Measurements from ENCODE around the gene ROBO2. TPM values are rescaled to one million over a fixed set of nuclear protein-coding genes. Genes with fewer than 3 reads are reported as not detected.

ROBO2 gene
- total and polyA plus RNA-seq, 2 experiments from 2014 or later = 1.5 to 7.8 TPM

GRCh38 chr3:77158730-77159581 lies 119.1 kb downstream of the ROBO2 start:
- H3K4me2 ChIP-seq = no peak overlapping the region
- H3K27ac ChIP-seq (ENCODE audit: low read depth) = no peak overlapping the region
- Mint-ChIP-seq H3K36me3 (ENCODE audit: low read depth) (peaks cover 1% of the 10 kb centered on the region; the same call in 1 of the 3 replicates), H3K27ac (no peak overlapping the region), H3K9me3 (no peaks in the 10 kb centered on the region), H3K4me3 (no peak overlapping the region), H3K27me3 (ENCODE audit: insufficient read depth, low read depth, poor library complexity) (no peaks in the 10 kb centered on the region), H3K4me1 (peaks cover 8% of the 10 kb centered on the region)
- H3K4me1 ChIP-seq (ENCODE audit: insufficient read depth) = no peaks in the 10 kb centered on the region
- no peaks in the 10 kb centered on the region for H4K20me1 ChIP-seq (replicated peaks; ENCODE audit: insufficient read depth)
- H2AFZ ChIP-seq = no peak overlapping the region
- no peaks in the 10 kb centered on the region for H3F3A ChIP-seq (replicated peaks; ENCODE audit: low read depth)
- TF ChIP-seq EZH2 (IDR thresholded peaks at IDR 0.05; ENCODE audit: low read depth, unreplicated experiment) (no peak), CTCF (conservative IDR thresholded peaks at IDR 0.05; ENCODE audit: low read depth in 2 of 2) (peak; percentile 29 to 33; a peak in 1 of 4 replicates)
- no peaks in the 10 kb centered on the region for H3K79me2 ChIP-seq (replicated peaks; ENCODE audit: insufficient read depth)
- no peak overlapping the region for H3K4me3 ChIP-seq
- H3K36me3 ChIP-seq (ENCODE audit: insufficient read depth) = no peaks in the 10 kb centered on the region
- DNase-seq (ENCODE audit: low spot score) = peak; percentile 19
- no peaks in the 10 kb centered on the region; the same call in 1 of the 2 replicates for H3K9me2 ChIP-seq (ENCODE audit: insufficient read depth)
- peak; percentile 65 for ATAC-seq
- no peaks in the 10 kb centered on the region for H3K27me3 ChIP-seq (ENCODE audit: insufficient read depth)

DNA sequence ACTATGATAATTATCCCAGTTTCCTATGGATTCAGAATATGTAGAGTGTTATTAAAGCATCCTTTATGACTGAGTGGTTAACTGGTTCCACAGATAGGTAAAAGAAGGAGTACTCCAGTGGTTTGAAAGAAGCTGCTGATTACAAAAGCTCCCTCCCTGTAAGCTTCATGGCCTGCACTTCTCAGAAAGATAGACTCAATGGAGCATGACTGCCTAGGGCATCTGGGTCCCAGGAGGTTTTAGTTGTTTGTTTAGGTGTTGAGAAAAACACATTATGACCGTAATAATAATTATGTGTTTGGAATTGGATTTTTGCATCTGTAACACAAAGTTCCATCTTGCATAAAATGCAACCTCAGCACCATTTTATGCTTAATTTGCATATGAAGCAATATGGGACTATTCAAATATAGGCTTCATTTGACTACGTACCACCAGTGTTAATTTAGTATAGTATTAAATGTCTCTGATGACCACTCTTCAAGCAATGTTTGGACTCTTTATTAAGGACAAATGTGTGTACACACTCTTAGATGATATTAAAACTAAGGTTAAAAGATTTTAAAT lies 121.1 kb downstream of the ROBO2 start:
- no peaks in the 10 kb centered on the region; the same call in 1 of the 2 replicates for H3K9me2 ChIP-seq (ENCODE audit: insufficient read depth)
- Mint-ChIP-seq H3K9me3 (no peaks in the 10 kb centered on the region), H3K36me3 (ENCODE audit: low read depth) (peaks cover 3% of the 10 kb centered on the region; the same call in 1 of the 3 replicates), H3K27me3 (ENCODE audit: insufficient read depth, low read depth, poor library complexity) (no peaks in the 10 kb centered on the region), H3K4me3 (no peak overlapping the region), H3K4me1 (peaks cover 4% of the 10 kb centered on the region), H3K27ac (no peak overlapping the region)
- H3K27me3 ChIP-seq (ENCODE audit: insufficient read depth) = no peaks in the 10 kb centered on the region
- H3K4me1 ChIP-seq (ENCODE audit: insufficient read depth) = no peaks in the 10 kb centered on the region
- no peaks in the 10 kb centered on the region for H3F3A ChIP-seq (replicated peaks; ENCODE audit: low read depth)
- ATAC-seq (no peak), DNase-seq (ENCODE audit: low spot score) (no peak)
- H3K36me3 ChIP-seq (ENCODE audit: insufficient read depth) = no peaks in the 10 kb centered on the region
- no peak overlapping the region for H2AFZ ChIP-seq
- H3K4me2 ChIP-seq = no peak overlapping the region
- H3K4me3 ChIP-seq = no peak overlapping the region
- no peaks in the 10 kb centered on the region for H4K20me1 ChIP-seq (replicated peaks; ENCODE audit: insufficient read depth)
- no peak overlapping the region for H3K27ac ChIP-seq (ENCODE audit: low read depth)
- no peaks in the 10 kb centered on the region for H3K79me2 ChIP-seq (replicated peaks; ENCODE audit: insufficient read depth)
- no peak for TF ChIP-seq ETS1 (IDR thresholded peaks at IDR 0.05)
- TF ChIP-seq NANOG (IDR thresholded peaks at IDR 0.05; ENCODE audit: borderline replicate concordance) = no peak
- TF ChIP-seq POLR2AphosphoS5 (IDR thresholded peaks at IDR 0.05; ENCODE audit: low read depth) = no peak
- no peak for TF ChIP-seq EZH2 (IDR thresholded peaks at IDR 0.05; ENCODE audit: low read depth, unreplicated experiment)
- TF ChIP-seq JUNB (IDR thresholded peaks at IDR 0.05; ENCODE audit: unreplicated experiment) = no peak
- TF ChIP-seq, protein P1, sequence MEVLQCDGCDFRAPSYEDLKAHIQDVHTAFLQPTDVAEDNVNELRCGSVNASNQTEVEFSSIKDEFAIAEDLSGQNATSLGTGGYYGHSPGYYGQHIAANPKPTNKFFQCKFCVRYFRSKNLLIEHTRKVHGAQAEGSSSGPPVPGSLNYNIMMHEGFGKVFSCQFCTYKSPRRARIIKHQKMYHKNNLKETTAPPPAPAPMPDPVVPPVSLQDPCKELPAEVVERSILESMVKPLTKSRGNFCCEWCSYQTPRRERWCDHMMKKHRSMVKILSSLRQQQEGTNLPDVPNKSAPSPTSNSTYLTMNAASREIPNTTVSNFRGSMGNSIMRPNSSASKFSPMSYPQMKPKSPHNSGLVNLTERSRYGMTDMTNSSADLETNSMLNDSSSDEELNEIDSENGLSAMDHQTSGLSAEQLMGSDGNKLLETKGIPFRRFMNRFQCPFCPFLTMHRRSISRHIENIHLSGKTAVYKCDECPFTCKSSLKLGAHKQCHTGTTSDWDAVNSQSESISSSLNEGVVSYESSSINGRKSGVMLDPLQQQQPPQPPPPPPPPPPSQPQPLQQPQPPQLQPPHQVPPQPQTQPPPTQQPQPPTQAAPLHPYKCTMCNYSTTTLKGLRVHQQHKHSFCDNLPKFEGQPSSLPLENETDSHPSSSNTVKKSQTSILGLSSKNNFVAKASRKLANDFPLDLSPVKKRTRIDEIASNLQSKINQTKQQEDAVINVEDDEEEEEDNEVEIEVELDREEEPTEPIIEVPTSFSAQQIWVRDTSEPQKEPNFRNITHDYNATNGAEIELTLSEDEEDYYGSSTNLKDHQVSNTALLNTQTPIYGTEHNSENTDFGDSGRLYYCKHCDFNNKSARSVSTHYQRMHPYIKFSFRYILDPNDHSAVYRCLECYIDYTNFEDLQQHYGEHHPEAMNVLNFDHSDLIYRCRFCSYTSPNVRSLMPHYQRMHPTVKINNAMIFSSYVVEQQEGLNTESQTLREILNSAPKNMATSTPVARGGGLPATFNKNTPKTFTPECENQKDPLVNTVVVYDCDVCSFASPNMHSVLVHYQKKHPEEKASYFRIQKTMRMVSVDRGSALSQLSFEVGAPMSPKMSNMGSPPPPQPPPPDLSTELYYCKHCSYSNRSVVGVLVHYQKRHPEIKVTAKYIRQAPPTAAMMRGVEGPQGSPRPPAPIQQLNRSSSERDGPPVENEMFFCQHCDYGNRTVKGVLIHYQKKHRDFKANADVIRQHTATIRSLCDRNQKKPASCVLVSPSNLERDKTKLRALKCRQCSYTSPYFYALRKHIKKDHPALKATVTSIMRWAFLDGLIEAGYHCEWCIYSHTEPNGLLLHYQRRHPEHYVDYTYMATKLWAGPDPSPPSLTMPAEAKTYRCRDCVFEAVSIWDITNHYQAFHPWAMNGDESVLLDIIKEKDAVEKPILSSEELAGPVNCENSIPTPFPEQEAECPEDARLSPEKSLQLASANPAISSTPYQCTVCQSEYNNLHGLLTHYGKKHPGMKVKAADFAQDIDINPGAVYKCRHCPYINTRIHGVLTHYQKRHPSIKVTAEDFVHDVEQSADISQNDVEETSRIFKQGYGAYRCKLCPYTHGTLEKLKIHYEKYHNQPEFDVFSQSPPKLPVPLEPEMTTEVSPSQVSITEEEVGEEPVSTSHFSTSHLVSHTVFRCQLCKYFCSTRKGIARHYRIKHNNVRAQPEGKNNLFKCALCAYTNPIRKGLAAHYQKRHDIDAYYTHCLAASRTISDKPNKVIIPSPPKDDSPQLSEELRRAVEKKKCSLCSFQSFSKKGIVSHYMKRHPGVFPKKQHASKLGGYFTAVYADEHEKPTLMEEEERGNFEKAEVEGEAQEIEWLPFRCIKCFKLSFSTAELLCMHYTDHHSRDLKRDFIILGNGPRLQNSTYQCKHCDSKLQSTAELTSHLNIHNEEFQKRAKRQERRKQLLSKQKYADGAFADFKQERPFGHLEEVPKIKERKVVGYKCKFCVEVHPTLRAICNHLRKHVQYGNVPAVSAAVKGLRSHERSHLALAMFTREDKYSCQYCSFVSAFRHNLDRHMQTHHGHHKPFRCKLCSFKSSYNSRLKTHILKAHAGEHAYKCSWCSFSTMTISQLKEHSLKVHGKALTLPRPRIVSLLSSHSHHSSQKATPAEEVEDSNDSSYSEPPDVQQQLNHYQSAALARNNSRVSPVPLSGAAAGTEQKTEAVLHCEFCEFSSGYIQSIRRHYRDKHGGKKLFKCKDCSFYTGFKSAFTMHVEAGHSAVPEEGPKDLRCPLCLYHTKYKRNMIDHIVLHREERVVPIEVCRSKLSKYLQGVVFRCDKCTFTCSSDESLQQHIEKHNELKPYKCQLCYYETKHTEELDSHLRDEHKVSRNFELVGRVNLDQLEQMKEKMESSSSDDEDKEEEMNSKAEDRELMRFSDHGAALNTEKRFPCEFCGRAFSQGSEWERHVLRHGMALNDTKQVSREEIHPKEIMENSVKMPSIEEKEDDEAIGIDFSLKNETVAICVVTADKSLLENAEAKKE (CRISPR knock-in tag; IDR thresholded peaks at IDR 0.05) = no peak
- TF ChIP-seq ZNF331 (CRISPR knock-in tag; IDR thresholded peaks at IDR 0.05; ENCODE audit: low read depth) = no peak
- no peak for TF ChIP-seq CTCF (conservative IDR thresholded peaks at IDR 0.05; ENCODE audit: low read depth in 2 of 2)
